HG03025 (cell line): Measurements from ENCODE around the gene DMTF1.
"Not testable (repeated sequence)": the region's sequence is repeated elsewhere in the genome, so short reads cannot be mapped to it uniquely, and the experiment has no call there.

Experiments used
- ATAC-seq: cut with Tn5 transposase; IDR thresholded peaks from one replicate; pipeline ENCODE4 v1.9.1; 2021; ENCODE audit warnings: mild to moderate bottlenecking, moderate library complexity; ENCODE audit not compliant: unreplicated experiment, low FRiP score

Gene DMTF1

DNA sequence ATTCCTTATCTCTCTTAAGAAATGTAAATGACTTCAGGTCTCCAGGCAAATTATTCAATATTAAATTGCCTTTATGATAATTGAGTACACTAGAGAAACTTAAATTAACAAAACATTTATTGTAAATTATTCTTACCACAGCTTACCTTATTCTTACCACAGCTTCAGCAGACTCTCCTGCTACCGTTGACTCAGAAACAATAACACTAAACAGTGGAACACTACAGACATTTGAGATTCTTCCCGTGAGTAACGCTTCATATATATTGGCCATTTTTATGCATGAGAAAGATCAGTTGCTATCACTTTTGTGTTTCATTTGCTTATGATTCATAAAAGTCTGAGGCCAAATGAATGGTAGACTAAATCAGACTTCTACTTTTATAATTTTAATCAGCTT lies 38.5 kb downstream of the DMTF1 start:
- ATAC-seq, result no peak

DNA sequence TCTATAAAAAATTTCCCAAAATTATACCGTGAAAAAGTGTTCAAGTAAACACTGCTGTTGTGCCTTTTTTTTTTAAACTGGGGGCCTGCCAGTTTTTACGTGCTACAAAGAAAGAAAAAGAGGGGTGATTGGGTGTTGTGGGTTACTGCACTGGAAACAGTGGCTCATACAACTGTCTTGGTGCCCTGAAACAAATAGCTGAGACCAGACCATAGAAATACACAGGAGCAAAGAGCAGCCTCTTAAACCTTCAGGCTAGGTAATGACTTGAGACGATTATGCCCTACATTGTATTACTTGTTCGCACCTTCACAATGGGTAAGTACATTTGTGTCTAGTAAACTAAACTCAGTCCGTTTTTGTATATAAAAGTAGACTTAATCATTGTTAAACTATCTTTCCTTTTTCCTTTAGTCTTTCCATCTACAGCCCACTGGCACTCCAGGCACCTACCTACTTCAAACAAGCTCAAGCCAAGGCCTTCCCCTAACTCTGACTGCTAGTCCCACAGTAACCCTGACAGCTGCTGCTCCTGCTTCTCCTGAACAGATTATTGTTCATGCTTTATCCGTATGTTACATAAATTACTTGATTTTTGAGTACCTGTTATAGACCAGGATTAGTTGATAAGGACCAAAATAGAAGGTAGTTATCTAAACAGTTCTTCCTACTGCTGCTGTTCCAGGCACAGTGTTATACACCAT lies 40.7 kb downstream of the DMTF1 start:
- no peak for ATAC-seq

DNA sequence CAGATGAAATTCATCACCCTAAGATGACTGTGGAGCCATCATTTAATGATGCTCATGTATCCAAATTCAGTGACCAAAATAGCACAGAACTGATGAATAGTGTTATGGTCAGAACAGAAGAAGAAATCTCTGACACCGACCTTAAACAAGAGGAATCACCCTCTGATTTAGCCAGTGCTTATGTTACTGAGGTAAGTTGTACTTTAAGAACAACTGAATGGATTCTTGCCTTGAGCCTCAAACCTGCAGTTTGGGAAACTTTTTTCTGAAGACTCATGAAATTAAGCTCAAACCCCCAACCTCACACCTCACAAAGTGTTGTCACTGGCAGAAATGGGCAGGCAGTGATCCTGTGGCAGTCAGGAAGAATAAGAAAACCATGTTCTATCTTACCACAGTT lies 41.7 kb downstream of the DMTF1 start:
- ATAC-seq, result no peak

DNA sequence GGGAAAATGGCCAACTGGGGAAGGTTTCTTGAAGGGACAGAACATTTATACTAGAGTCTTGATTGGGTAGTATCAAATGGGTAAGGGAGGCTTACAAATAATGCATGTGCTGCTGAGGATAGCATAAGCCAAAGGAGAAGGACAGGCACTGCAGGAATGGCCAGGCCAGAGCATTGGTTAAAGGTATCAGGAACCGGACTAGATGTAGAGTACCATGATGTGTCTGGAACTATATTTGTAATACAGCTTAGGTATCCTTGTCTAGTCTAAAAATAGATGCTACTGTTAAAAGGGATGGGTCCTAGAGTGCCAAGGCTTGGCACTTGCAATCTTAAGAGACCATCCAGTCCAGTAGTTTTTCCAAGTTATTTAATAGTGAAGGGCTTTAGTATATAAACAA lies 47.0 kb downstream of the DMTF1 start:
- ATAC-seq, result no peak

DNA sequence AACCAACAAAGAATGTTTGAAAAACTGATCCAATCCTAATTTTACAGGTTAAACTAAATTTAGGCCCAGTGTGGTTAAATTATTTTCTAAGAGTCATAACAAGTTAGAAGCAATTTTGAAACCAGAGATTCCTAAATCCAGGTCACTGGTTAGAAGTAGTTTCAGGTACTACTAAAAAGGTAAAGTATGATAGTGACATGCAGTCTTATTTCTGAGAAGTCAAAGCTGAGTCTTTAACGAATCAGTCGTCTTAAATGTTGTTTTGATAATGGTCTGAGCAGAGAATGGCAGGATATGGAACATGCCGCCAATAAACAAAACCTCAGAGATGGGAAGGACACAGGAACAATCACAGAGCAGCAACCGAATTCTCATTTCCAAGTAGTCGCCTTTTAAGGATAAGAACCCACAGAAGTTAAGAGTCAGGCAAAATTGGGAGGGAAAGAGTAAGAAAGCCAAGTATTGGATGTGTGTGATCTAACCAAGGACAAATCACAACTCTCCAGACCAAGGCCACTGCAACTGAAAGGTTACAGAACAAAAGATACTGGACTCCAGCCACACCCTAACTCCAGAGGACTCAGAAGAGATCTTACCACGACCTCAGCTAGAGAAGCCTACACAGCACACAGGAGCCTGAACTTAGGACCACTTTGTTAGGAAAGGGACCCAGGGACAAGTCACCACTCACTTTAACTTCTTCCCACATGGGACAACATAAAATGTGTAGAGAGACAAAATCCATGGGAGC lies 47.6 kb downstream of the DMTF1 start:
- ATAC-seq, result no peak

DNA sequence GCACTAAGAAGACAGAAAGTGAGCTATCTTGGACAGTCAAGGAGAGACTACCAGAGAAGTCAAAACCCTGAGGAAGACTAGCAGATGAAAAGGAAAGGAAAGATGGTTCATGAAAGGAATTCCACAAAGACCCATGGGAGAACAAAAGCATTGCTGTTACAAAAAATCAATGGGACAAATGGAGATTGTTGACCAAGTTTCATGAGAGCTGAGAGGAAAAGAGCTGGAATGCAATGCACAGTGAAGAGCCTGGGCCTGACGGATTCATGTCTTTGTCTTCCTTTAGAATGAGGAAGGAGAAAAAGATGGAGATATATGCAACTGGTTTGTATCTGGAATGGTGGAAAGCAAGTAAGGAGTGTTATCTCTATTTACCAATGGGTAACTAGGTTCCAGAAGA lies 50.0 kb downstream of the DMTF1 start:
- no peak for ATAC-seq

DNA sequence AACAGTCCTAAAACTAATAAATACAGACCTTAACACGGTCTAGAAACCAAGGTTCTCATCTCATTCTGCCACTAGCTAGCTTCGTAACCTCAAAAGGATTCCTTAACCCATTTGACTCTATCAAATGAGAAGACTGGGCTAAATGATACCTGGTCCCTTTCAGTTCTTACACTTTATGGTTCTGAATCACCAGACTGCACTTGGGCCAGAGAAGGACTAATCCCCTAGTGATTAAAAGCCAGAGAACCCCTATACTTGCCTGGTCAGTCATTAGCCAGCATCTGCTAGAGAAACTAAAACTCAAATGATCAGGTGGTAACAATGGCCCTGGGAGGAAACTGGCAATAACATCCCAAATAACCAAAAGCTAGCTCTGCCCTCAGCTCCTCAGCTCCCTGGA lies 50.5 kb downstream of the DMTF1 start:
- ATAC-seq, result no peak

DNA sequence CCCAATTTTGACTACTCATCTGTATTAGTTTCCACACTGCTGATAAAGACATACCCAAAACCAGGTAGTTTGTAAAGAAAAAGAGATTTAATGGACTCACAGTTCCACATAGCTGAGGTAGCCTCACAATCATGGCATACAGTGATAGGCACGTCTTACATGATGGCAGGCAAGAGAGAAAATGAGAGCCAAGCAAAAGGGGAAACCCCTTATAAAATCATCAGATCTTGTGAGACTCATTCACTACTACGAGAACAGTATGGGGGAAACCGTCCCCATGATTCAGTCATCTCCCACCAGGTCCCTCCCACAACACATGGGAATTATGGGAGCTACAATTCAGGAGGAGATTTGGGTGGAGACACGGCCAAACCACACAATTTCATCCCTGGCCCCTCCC lies 51.7 kb downstream of the DMTF1 start:
- ATAC-seq, result not testable (repeated sequence)

DNA sequence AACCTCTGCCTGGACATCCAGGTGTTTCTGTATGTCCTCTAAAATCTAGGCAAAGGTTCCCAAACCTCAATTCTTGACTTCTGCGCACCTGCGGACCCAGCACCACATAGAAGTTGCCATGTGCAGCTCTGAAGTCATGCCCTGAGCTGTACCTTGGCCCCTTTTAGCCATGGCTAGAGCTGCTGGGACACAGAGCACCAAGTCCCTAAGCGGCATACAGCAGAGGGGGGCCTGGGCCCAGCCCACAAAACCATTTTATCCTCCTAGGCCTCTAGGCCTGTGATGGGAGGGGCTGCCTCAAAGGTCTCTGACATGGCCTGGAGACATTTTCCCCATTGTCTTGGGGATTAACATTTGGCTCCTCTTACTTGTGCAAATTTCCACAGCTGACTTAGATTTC lies 52.7 kb downstream of the DMTF1 start:
- no peak for ATAC-seq

DNA sequence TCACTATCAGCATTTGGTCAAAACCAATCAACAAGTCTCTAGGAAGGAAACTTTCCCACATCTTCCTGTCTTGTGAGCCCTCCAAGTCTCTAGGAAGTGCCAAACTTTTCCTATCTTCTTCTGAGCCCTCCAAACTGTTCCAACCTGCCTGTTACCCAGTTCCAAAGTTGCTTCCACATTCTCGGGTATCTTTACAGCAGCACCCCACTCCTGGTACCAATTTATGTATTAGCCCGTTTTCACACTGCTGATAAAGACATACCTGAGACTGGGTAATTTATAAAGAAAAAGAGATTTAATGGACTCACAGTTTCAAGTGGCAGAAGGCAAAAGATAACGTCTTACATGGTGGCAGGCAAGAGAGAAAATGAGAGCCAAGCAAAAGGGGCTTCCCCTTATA lies 53.4 kb downstream of the DMTF1 start:
- ATAC-seq, result not testable (repeated sequence)

DNA sequence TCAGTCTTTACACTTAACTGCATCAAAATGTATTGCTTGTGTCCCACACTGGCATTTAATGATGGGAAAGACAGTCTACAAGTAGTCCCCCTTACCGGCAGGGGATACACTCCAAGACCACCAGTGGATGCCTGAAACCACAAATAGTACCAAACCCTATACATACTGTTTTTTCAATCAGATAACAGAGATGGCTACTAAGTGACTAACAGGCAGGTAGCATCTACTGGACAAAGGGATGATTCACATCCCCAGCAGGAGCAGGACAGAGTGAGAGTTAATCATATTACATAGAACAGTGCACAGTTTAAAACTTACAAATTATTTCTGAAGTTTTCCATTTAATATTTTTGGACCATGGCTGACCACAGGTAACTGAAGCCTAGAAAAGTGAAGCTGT lies 54.1 kb downstream of the DMTF1 start:
- ATAC-seq, result no peak

DNA sequence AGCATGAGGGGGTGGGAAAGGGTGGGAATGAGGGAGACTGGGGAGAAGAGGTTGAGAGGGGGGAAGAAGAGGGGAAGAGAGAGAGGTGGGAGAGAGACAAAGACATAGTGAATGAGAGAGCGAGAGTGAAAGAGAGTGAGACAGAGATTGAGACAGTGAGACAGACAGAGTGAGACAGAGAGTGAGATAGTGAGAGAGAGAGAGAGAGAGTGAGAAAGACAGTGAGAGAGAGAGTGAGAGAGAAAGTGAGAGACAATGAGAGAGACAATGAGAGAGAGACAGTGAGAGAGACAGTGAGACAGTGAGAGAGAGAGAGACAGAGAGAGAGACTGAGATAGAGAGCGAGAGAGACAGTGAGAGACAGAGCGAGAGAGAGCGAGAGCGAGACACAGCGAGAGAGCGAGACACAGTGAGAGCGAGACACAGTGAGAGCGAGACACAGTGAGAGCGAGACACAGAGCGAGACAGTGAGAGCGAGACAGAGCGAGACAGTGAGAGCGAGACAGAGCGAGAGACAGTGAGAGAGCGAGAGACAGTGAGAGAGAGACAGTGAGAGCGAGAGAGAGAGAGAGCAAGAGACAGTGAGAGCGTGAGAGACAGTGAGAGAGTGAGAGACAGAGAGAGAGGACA lies 57.2 kb downstream of the DMTF1 start:
- ATAC-seq, result no peak

DNA sequence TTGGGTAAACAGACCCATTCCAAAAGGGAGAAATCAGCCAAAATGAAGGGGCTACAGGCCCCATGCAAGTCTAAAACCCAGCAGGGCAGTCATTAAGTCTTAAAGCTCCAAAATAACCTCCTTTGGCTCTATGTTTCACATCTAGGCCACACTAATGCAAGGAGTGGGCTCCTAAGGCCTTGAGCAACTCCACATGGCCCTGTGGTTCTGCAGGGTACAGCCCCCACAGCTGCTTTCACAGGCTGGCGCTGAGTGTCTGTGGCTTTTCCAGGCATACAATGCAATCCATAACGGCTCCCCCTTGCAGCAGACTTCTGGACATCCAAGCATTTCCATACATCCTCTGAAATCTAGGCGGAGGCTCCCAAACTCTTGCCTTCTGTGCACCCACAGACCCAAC lies 58.3 kb downstream of the DMTF1 start:
- ATAC-seq, result no peak

DNA sequence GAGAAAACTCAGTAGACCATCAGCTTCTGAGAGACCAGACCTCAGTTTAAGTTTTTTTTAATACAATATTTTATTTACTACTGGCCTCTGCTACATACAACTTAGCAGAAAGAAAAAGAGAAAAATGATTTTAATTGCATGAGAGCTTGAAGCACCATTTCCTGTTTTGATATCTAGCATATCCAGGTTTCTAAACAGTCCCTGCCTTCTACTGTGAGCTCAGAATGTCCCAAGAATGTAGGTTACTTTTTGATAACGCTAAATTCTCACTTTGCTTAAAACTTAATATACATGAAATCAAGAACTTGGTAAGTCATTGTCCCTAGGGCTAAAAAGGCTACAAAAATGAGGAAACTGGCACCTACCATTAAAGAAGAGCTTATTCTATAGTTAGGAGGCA lies 60.2 kb downstream of the DMTF1 start:
- ATAC-seq, result no peak

DNA sequence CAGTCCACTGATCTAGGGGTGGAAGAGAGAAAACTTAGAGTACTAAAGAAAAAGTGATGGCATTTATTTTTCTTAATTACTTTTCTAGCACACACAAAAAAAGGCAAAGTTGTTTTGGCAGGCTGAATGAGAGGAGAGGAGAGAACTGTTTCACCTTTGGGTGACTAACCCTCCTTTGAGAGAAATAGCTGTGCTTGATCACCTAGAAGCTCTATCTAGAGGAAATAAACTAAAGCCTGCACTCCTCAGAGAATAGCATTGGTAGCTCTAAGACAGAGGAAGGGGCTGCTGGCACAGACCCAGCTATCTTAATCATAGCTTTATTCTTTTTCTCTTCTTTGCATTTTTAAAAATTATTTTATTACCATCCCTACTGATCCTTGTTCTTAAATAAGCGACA lies 61.0 kb downstream of the DMTF1 start:
- ATAC-seq, result no peak

DNA sequence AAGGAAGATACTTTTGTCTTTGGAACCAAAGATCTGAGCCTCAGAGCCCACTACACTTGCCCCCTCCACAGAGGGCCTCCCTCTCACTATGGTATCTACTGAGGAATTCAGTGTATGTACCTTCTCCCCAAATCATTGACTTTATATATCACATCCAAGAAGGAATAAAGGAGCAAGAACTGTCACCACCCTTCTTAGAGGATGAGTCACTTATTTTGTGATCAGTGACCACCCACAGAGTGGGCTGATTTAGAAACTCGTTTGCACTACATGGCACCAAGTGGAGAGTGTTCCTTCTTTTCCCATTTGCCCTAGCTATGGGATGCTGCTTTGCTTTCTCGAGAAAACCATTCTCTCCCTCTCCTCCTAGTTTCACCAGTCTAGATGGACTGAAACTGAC lies 61.6 kb downstream of the DMTF1 start:
- no peak for ATAC-seq

DNA sequence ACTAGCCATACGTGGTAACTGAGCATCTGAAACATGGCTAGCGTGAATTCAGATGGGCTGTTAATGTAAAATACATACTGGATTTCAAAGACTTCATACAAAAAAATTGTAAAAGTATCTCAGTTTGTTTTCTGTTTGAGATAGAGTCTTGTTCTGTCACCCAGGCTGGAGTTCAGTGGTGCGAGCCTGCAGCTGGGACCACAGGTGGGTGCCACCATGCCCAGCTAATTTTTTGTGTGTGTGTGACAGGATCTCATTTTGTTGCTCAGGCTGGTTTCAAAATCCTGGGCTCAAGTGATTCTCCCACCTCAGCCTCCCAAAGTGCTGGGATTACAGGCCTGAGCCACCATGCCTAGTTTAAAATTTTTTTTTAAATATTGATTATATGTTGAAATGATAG lies 62.8 kb downstream of the DMTF1 start:
- ATAC-seq, result no peak

DNA sequence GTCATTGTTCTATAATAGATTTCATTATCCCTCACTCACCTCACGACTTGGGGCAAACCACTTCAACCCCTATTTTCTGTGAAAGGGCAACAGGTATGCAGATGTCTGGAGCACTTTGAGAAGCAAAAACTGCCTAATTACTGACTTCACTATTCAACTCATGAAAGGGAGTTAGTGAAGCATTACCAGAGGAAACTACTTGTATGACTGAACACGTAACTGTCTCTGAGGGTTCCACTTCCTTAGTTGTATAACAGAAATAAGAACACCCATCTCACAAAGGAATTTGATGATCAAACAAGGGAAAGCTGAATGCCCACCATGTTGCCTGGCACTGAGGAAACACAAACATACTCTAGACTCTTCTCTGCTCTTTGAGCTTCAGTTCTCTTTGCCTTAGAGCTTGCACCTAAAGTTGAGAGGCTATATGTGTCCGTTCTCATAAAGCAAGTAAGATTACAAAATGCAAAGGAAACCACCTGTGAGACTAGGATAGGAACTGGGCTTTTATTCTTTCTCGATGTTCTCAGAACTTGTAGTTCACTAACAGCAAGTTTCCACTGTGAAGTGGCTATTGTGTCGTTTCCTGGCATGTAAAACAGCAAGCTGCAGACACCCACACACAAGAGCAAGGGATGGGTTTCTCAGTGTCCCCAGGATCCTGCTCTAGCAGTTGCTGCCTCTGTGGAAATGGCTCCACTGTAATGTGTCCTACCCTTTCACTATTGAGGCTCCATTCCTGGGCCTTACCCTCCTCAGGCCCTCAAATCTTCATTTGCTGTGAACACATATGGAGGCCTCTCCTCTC lies 64.7 kb downstream of the DMTF1 start:
- ATAC-seq, result peak; percentile 52

DNA sequence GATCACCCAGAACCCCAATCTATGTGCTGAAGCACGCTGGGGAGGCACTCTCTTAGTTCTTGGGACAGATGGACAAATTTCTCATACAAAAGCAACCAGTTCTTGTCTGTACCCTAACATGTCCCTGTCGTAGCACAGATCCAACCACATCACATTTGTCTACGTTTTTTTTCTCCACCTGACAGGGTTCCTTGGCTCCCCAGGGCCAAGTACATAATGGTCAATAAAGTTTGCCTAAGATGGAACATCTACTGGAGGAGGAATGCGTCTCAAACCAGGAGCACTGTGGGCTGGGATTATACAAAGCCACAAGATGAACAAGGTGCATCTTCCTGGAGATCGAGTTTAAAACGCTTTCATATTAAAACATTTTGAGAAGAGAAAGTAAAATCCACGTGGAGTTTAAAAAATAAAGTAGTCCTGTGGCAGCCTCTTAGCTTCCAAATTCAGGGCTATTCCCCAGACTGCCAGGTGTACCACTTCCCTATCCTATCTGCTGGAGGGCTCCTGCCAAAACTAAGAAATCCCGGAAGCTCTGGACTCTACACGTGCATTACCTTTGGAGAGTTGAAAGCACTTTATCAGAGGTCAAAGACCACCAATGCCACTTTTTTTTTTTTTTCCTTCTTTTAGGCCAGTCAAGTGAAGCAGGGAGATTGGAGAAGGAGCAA lies 65.9 kb downstream of the DMTF1 start:
- no peak for ATAC-seq

DNA sequence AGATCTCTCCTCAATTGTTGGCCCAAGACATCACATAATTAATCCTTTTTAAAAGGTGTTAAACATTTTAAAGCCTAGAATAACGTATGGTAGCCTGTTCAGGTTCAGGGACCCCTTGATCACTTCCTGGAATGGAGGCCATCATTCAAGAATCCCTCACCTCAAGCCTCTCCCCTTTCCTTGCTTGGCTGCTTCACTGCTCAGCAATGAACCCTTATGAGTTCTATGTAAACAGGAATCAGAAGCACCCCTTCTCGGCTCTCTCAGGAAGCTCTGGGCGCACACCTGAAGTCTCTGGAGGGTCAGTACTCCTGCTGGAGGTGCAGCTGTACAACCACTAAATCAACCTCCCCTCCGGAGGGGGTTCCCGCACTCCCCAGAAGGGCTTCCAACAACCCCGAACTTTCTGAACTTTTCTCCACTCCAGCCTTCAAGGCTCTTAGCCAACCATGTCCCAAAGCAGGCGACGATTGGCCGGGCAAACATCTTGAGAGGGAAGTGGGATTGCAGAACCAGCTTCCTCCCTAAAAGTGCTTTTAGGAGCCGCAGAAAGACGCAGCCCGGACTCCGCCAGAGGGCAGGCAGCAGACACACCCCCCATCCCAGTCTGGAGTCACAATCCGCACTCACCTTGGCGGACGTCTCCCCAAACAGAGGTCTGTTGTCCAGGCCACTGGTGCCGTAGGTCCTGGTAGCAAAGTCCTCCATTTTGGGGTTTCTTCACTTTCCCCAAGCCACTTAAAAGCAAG lies 66.7 kb downstream of the DMTF1 start:
- peak; percentile 0 for ATAC-seq
